Naive thymus-derived CD4-positive, alpha-beta T cell (primary cell): ENCODE measurements around the gene CNTF. TPM values are rescaled to one million over a fixed set of nuclear protein-coding genes. Genes with fewer than 3 reads are reported as not detected.

Experiments
- ATAC-seq: fragments of 150-1000 bp; cut with Tn5 transposase; 2 replicates; pipeline ENCODE4 v1.10.0; 2021; ENCODE audit warnings: mild to moderate bottlenecking, moderate library complexity
- CTCF ChIA-PET: fragments of 350-600 bp; sonication (Branson Sonifier 250); formaldehyde crosslinking; loops from one replicate; lab custom pipeline; 2021; ENCODE audit warnings: antibody characterized with exemption; lab: Charles Lee
- POLR2A ChIA-PET: fragments of 350-600 bp; sonication (Branson Sonifier 250); formaldehyde crosslinking; loops from one replicate; lab custom pipeline; 2021; ENCODE audit warnings: antibody characterized with exemption, inconsistent platforms; lab: Charles Lee
- DNase-seq, 9 donors: peaks; one replicate each; pipeline versions ENCODE4 v3.0.0 to v3.0.0-alpha.2; 2020 to 2022; ENCODE audit warnings: mixed read lengths in 1 of 9
- H3K27ac ChIP-seq: one replicate; pipeline ENCODE4 v1.7.0; 2013; ENCODE audit warnings: mild to moderate bottlenecking, low read depth, low read length, moderate library complexity
- H3K27me3 ChIP-seq, 2 donors: one replicate each; pipeline ENCODE4 v1.7.0; 2013; ENCODE audit warnings: low read length in 2 of 2, mild to moderate bottlenecking in 2 of 2, moderate library complexity in 2 of 2; ENCODE audit not compliant: control insufficient read depth in 2 of 2, insufficient read depth in 2 of 2
- H3K36me3 ChIP-seq, 3 experiments: 1 replicate in 2 of 3; 2 replicates in 1 of 3; pipeline ENCODE4 v1.7.0; 2013; ENCODE audit warnings: low read length in 3 of 3, mild to moderate bottlenecking in 3 of 3, moderate library complexity in 1 of 3; ENCODE audit not compliant: insufficient read depth in 3 of 3, control insufficient read depth in 2 of 3
- H3K4me1 ChIP-seq, 2 donors: one replicate each; pipeline ENCODE4 v1.7.0; 2013; ENCODE audit warnings: low read length in 2 of 2, mild to moderate bottlenecking in 2 of 2, moderate library complexity in 1 of 2; ENCODE audit not compliant: control insufficient read depth in 2 of 2, insufficient read depth in 2 of 2
- H3K4me3 ChIP-seq: 2 replicates; pipeline ENCODE4 v1.7.0; 2013; ENCODE audit warnings: mild to moderate bottlenecking, low read length
- H3K9me3 ChIP-seq, 3 experiments: 1 replicate in 2 of 3; 2 replicates in 1 of 3; pipeline ENCODE4 v1.7.0; 2013; ENCODE audit warnings: low read length in 3 of 3; ENCODE audit not compliant: control insufficient read depth in 2 of 3
- H3K27ac Mint-ChIP-seq, 9 donors: one replicate each; pipeline ENCODE4 v1.8.0; 2020 to 2022; ENCODE audit warnings: mixed read lengths in 9 of 9, mild to moderate bottlenecking in 8 of 9, moderate library complexity in 5 of 9, inconsistent platforms in 2 of 9
- H3K27me3 Mint-ChIP-seq, 5 donors: one replicate each; pipeline ENCODE4 v1.8.0; 2021 to 2022; ENCODE audit warnings: mixed read lengths in 5 of 5, mild to moderate bottlenecking in 1 of 5
- H3K36me3 Mint-ChIP-seq, 5 donors: one replicate each; pipeline ENCODE4 v1.8.0; 2020 to 2022; ENCODE audit warnings: mixed read lengths in 5 of 5, mild to moderate bottlenecking in 3 of 5, inconsistent platforms in 1 of 5
- H3K4me1 Mint-ChIP-seq, 7 donors: one replicate each; pipeline ENCODE4 v1.8.0; 2020 to 2022; ENCODE audit warnings: mixed read lengths in 7 of 7, mild to moderate bottlenecking in 3 of 7, inconsistent platforms in 1 of 7
- H3K4me3 Mint-ChIP-seq, 10 donors: one replicate each; pipeline ENCODE4 v1.8.0; 2020 to 2022; ENCODE audit warnings: mild to moderate bottlenecking in 10 of 10, mixed read lengths in 10 of 10, moderate library complexity in 6 of 10, inconsistent platforms in 2 of 10
- H3K9me3 Mint-ChIP-seq, 11 donors: one replicate each; pipeline ENCODE4 v1.8.0; 2020 to 2022; ENCODE audit warnings: mixed read lengths in 11 of 11, mild to moderate bottlenecking in 4 of 11, inconsistent platforms in 1 of 11, moderate library complexity in 1 of 11
- intact Hi-C, 2 donors: fragments of 100-400 bp; cut with micrococcal nuclease; formaldehyde crosslinking; loops; one replicate each; pipeline ENCODE4 v1.15.1; 2023
- polyA plus RNA-seq, 2 donors: library from polyadenylated mRNA; unstranded; fragments of 300-500 nt; fragmentation: Illumina TruSeq; gene quantifications; one replicate each; pipeline ENCODE4 v1.2.3, GENCODE V29; 2021
- total RNA-seq, 6 experiments: library from RNA in 5 of 6; stranded (reverse) in 5 of 6; gene quantifications; 1 replicate in 5 of 6; 2 replicates in 1 of 6; pipeline ENCODE4 v1.2.3 and lab custom pipeline; 2021 to 2026

CNTF gene
- total and polyA plus RNA-seq, 7 experiments from 2014 or later: 0.10 to 4.9 (median 3.7) TPM; not detected in 1

- no peak overlapping the region for H3K4me3 Mint-ChIP-seq
- DNase-seq (no peak), ATAC-seq (no peak)
- no peaks in the 10 kb centered on the region for H3K9me3 ChIP-seq
- no peaks in the 10 kb centered on the region for H3K27me3 Mint-ChIP-seq
- ChIA-PET POLR2A (interaction anchor here (1.1 to 1.6 kb wide), 2 partner anchors 20 to 56 kb away, joined by 3 to 4 read pairs; no protein-coding TSS in a partner anchor), CTCF (interaction anchor here (1.2 to 1.6 kb wide), 2 partner anchors 17 to 116 kb away, joined by 6 to 9 read pairs; no protein-coding TSS in a partner anchor)
- H3K36me3 ChIP-seq: no peaks in the 10 kb centered on the region
- H3K27ac ChIP-seq: no peak overlapping the region
- no peaks in the 10 kb centered on the region for H3K9me3 Mint-ChIP-seq
- no peak overlapping the region for H3K4me3 ChIP-seq
- H3K27me3 ChIP-seq: no peaks in the 10 kb centered on the region
- H3K4me1 ChIP-seq: no peaks in the 10 kb centered on the region
- no peaks in the 10 kb centered on the region for H3K36me3 Mint-ChIP-seq
- intact Hi-C loops: no loop called here
- no peaks in the 10 kb centered on the region for H3K4me1 Mint-ChIP-seq
- H3K27ac Mint-ChIP-seq: no peak overlapping the region
Measured at GRCh38 chr11:58671983-58672633, 49.6 kb downstream of the CNTF start.

- H3K4me1 ChIP-seq: no peaks in the 10 kb centered on the region
- no peak overlapping the region for H3K4me3 ChIP-seq
- no peaks in the 10 kb centered on the region for H3K36me3 ChIP-seq
- Mint-ChIP-seq H3K27me3 (peaks cover 0 to 5% (median 0%) of the 10 kb centered on the region in 5 donors), H3K27ac (no peak overlapping the region), H3K4me3 (no peak overlapping the region), H3K9me3 (no peaks in the 10 kb centered on the region), H3K36me3 (no peaks in the 10 kb centered on the region), H3K4me1 (no peaks in the 10 kb centered on the region)
- H3K9me3 ChIP-seq: no peaks in the 10 kb centered on the region
- no peak for ATAC-seq
- intact Hi-C loops: loop anchor here (1.0 to 2.0 kb wide), 7 partner anchors 20 to 114 kb away; partner anchors contain the start of gene ZFP91 (in 1 of the 2)
- DNase-seq: no peak
- H3K27me3 ChIP-seq: no peaks in the 10 kb centered on the region
- CTCF ChIA-PET: interaction anchor here (0.8 to 1.8 kb wide), 4 partner anchors 12 to 114 kb away, joined by 3 to 7 read pairs (median 4); no protein-coding TSS in a partner anchor
- no peak overlapping the region for H3K27ac ChIP-seq
- POLR2A ChIA-PET: interaction anchor here (1.0 kb wide), 1 partner anchor 114 kb away, joined by 3 read pairs; no protein-coding TSS in a partner anchor
Measured at GRCh38 chr11:58674609-58675008, 52.1 kb downstream of the CNTF start.

Other genes starting within 250 kb of the CNTF start
- gene OR5B3, start 215.8 kb upstream of the CNTF start, total RNA-seq: not detected
- gene OR5B3, start 215.8 kb upstream of the CNTF start, polyA plus RNA-seq: not detected
- gene OR5B2, start 194.5 kb upstream of the CNTF start, total RNA-seq: not detected
- not detected for gene OR5B2, start 194.5 kb upstream of the CNTF start, polyA plus RNA-seq
- under 1 TPM in 1 of 5 experiments, not detected in 4; 0.30 TPM for gene OR5B12, start 180.4 kb upstream of the CNTF start, total RNA-seq
- gene OR5B12, start 180.4 kb upstream of the CNTF start, polyA plus RNA-seq: not detected
- gene OR5B21, start 114.6 kb upstream of the CNTF start, total RNA-seq: 1 to 10 TPM in 3 of 5 experiments, not detected in 2; 1.1 to 2.1 (median 1.9) TPM
- not detected for gene OR5B21, start 114.6 kb upstream of the CNTF start, polyA plus RNA-seq
- 100 to 1,000 TPM in 3 of 5 experiments, 10 to 100 TPM in 2; 58.2 to 147 (median 142) TPM for gene LPXN, start 46.8 kb upstream of the CNTF start, total RNA-seq
- 100 to 1,000 TPM; 169 to 215 TPM for gene LPXN, start 46.8 kb upstream of the CNTF start, polyA plus RNA-seq
- 10 to 100 TPM; 36.9 to 53.8 (median 40.9) TPM for gene ZFP91, start 43.6 kb upstream of the CNTF start, total RNA-seq
- gene ZFP91, start 43.6 kb upstream of the CNTF start, polyA plus RNA-seq: 1 to 10 TPM; 6.5 to 7.2 TPM
- not detected for gene GLYAT, start 109.3 kb downstream of the CNTF start, total RNA-seq
- not detected for gene GLYAT, start 109.3 kb downstream of the CNTF start, polyA plus RNA-seq
- gene GLYATL2, start 222.0 kb downstream of the CNTF start, total RNA-seq: not detected
- gene GLYATL2, start 222.0 kb downstream of the CNTF start, polyA plus RNA-seq: not detected